ENCODE results near the gene PYGB.
A peak's percentile ranks its signal among the peaks of the same experiment; 100 is the strongest.

PYGB gene

DNA sequence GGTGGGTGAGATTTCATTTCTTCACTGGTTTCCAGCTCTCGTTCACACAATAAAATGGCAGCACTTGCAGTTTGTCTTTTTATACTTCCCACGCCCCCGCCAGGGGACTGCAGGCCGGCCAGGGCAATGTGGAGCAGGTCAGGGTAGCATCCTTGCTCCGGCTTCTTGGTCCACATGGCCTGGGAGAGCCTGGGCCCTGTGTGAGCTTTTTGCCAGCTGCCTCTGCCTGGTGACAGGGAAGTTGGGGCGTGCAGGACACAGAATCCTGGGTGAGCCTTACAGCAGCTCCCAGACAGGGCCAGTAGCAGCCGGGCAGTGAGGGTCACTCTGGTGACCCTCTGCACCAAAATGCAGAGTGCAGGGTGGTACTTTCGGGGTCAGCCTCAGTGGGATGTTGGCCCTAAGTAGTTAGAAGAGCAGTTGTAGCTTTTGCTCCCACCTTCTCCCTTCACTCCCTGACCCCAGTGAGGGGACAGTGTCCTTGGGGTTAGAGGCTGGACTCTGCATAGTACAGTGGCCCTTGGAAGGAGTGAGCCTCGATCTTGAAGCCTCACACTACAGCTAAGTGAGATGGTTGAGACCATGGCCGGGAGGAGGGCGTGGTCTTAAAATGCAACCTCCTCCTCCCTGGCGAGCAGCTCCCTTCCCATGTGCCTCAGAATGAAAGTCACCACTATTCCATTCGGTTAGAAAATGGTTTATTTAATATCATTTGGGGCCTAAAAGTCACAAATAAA is 23.8 kb downstream of the PYGB start:
- no peak for DNase-seq (ENCODE audit: low read depth)

DNA sequence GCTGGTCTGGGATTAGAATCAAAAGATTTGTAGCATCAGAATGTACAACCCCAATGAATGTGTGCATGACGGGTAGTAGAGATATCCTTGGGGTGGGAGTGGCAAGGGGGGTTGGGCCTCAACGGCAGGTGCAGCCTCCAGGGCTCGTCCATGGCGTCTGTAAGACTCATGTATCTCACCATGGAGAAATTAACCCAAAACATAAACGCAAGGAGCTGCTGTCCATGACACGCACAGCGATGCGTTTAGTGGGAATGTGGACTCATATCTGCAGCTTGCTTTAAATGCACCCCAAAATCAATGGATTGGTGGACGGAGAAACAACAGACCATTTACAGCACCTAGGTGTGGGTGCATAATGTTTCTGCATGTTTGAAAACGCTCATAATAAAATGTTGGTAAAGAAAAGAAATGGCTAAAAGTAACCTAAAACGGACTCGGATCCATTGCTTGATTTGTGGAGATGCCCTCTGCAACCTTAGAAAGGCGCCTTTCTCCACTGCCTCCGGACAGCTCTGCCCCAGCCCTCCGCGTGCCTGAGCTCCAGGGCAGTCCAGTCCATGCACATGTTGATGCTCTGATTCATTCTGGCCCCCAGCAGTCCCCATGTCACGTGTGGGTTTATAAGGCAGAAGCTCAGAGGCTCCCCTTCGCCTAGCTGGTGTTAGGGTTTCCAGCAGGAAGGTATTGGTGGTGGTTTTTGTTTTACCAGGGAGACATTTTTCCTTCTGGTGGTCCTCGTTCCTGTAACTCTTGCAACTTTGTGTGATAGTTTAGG is 24.5 kb downstream of the PYGB start:
- DNase-seq (ENCODE audit: low read depth): peak; percentile 25

DNA sequence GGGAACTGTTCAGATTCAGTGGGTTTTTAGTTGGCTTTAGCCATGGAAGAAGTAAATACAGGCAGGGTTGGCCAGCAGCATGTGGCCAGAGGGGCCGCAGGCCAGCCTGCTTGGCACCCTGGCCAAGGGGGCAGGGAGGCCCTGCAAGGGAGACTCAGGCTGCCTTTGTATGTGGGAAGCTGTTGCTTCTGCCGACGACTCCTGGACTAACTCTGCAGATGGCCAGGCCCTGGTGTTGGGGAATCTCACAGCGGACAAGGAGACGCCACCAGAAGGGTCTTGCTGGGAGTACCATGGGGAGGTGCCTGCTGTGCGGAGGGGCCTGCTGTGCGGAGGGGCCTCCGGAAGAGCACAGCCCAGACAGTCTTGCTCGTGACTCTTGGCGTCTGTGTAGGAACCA is 25.2 kb downstream of the PYGB start:
- DNase-seq (ENCODE audit: low read depth): no peak

DNA sequence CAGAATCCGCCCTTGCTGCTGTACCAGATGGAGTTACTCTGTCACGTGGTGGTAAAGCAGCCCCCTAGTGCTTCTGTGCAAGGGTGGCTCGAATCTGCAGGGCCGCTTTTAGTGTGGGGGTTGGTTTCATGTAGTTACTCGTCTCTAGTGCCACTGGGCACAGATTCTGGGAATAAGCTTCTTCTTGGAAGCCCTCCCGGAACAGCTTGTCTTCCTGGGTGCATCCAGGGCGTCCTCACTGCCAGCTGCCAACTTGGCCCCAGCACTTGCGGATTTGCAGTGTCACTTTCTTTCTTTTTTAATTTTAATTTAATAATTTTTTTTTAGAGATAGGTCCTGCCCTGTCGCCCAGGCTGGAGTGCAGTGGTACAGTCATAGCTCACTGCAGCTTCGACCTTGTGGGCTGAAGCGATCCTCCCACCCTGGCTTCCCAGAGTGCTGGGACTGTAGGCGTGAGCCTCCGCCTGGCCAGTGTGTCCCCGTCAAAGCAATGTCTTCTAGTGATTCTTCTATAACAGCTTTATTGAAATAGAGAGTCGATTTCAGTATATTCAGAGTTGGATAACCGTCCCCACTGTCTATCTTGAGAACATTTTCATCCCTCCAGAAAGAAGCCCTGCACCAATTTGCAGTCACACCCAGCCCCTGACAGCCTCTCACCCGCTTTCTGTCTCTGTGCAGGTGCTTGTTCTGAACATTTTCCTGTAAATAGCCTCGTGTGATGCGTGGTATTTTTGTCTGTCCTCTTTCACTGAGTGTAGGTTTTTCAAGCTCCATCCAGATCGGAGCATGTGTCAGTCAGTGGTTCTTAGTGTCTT is 25.9 kb downstream of the PYGB start:
- DNase-seq (ENCODE audit: low read depth): no peak

DNA sequence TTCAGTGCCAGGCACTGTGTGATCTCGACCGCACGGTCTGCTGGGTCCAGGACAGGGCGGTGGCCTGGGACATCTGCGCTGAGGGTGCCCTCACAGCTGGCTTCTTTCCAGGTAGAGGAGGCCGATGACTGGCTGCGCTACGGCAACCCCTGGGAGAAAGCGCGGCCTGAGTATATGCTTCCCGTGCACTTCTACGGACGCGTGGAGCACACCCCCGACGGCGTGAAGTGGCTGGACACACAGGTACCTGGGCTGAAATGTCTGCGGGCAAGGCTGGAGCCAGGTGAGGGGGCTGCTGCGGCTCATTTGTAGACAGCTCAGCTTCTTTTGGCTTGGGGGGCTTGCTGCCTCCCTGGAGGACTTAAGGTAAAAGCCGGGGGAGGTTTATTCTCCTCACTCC is 26.6 kb downstream of the PYGB start:
- DNase-seq (ENCODE audit: low read depth): no peak

DNA sequence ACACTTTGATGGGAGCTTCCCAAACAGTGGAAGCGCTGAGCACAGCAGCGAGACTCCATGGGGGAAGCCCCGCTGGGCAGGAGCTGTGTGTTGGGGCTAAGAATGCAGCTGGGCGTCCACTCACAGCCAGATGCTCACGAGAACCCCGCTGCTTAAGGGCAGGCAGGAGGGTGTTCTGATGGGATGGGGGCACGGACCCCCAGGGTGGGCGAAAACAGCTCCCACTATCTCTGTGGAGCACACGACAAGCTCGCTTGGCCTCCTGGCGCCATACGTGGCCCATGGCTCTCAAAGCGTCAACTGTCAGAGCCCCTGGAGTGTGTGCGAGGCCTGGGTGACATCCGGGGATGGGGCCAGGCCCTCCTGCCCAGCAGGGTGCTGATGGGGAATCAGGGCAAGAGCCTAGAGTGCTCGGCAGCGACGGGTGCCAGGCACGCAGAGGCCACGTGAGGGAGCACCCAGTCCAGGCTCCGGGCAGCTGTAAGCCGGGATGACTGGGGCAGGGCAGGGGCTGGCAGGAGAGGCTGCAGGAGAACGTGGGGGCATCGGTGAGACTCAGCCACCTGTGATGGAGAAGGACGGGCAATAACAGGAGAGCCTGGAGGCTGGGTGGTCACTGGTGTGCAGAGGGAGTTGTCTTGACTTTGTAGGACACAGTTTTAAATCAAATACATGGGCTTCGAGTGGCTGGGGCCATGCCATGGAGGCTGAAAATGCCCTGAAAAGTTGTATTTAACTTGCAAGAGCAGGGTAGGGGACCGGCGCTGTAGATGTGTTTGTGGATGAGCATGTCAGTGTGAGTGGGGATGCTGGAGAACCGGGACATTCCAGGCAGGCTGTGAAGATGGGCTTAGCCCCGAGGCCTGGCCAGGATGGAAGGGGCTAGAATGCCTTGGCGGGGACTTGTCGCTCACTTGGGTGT is 27.3 kb downstream of the PYGB start:
- no peak for DNase-seq (ENCODE audit: low read depth)

DNA sequence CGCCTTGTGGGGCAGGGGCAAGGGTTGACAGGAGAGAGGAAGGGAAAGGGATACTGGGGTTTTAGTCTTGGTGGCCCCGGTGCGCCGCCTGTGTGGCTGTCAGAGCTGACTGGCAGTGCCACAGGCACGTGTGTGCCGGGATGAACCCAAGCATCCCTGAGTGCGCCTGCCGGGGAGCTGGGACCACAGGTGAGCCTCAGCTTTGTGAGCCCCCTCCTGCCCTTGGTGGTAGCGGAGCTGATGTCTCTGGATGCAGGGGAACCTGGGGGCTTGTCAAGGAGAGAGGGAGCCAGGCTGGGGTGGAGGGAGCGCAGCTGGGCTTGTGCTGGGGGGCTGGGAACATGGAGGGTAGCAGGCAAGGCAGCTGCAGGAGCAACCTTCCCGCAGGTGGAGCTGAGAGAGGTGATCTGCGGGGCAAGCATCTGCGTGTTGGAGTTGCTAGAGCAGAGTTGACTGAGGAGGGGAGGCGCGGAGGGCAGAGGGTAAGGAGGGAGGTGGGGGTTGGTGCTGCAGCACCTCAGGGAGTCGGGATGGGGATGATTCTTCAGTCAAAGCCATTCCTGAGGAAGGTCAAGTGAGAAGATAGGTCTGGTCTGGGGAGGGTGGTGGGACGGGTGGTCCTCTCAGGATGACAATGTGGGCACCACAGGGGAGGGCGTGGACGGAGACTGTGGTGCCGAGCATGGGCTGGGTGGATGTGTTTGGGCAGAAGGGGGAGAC is 28.1 kb downstream of the PYGB start:
- DNase-seq (ENCODE audit: low read depth): no peak

DNA sequence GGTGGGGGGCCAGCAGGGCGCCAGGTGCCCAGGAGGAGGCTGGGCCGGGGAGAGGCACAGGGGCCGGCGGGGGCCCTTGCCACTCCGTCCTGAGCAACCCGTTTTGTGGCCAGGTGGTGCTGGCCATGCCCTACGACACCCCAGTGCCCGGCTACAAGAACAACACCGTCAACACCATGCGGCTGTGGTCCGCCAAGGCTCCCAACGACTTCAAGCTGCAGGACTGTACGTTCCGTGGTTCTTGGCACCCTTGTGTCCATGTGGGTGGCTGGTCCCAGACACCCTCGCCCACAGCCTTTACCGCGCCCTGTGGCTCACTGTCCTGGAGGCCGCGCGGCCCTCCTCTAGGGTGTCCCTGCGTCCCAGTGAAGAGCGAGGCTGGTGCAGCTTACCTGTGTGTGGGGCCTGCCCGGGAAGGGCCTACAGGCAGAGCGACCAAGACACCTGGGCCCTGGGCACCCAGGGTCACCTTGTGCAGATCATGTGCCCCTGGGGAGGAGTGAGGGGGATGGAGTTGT is 28.7 kb downstream of the PYGB start:
- DNase-seq (ENCODE audit: low read depth): no peak

DNA sequence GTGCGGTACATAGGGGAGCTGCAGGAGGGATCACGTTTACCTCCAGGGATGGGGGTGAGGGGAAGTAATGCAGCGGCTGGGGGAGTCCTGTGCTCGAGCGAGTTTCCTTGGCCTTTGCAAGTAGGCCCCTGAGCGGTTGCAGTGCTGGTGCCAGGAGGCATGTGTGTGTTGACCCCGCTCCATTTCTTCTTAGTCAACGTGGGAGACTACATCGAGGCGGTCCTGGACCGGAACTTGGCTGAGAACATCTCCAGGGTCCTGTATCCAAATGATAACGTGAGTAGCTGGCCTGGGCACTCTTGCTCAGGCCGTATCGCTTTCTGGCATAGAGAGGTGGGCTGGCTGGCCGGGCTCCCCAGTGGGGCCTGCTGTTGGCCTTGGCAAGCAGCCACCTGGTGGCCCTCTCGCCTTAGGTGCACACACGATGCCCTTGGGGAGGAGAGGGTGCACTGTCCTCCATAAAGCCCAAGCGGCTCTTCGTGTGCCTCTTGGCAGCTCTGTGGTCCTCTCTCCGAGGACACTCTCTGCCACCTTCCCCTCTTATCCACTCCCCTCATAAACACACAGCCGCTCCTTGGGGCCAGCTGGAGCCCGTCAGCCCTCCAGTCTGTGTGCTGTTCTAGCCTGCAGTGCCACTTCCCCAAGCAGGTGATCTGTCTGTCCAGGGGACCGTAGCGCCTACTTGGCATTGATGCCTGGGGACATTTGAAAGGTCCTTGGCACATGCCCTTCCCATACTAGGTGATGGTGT is 29.3 kb downstream of the PYGB start:
- DNase-seq (ENCODE audit: low read depth): no peak

DNA sequence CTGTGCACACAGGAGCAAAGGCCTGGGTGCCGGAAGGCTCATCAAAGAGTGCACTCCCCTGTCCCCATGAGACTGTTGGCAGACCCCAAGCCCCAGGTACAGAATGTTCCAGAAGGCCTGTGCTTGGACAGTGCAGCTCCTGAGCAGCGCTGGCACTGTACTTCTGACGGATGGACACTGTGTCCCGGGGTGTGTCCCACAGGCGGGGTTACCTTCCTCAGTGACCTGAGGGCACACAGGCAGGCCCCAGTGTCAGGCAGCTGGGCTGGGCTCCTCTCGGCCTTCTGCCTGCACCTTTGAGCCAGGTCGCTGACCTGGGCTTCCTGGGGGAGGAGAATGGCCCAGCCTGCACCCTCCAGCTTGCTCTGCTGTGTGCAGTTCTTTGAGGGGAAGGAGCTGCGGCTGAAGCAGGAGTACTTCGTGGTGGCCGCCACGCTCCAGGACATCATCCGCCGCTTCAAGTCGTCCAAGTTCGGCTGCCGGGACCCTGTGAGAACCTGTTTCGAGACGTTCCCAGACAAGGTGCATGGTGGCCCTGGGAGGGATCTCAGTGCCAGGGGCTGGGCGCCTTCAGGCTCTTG is 30.1 kb downstream of the PYGB start:
- no peak for DNase-seq (ENCODE audit: low read depth)

DNA sequence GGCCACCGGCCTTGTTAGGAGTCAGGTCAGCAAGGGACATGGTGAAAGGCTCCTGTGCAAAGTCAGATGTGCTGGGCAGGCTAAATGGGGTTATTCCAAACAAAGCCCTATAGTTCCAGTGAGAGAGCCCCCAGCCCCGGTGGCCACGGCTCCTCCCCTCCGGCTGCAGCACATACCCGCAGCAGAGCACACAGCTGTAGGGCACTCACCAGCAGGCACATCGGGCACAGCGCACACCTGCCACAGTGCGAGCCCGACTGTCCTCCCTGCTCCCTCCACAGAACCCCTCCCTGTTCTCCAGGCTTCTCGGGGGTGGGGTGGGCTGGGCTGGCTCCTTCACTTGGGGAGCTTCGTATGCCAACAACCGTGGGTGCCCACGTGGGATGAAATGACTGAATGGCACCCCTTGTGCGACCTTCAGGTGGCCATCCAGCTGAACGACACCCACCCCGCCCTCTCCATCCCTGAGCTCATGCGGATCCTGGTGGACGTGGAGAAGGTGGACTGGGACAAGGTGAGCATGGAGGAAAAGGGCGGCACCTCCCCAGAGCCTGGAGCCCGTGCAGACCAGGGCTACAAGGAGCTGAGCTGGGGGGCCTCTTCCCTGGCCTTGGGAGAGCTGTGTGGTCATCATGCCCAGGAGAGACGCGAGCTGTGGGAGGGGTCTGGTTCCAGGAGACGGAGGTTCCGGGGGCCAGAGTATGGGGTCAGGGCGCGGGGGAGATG is 30.9 kb downstream of the PYGB start:
- DNase-seq (ENCODE audit: low read depth): no peak

DNA sequence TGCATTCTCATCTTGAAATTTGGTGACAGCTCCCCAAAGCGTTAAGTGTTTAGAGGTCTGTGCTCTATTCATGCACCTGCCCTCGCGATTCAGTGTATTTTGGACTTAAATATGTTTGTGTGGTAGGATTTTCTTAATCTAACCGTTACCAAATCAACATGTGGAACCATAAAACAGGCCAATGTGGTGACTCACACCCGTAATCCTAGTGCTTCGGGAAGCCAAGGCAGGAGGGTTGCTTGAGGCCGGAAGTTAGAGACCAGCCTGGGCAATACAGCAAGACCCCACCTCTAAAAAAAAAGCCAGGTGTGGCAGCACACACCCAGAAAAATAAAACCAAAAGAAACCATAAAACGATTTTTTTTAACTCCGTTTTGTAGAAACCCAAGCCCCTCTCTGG is 31.5 kb downstream of the PYGB start:
- DNase-seq (ENCODE audit: low read depth): peak; percentile 16

DNA sequence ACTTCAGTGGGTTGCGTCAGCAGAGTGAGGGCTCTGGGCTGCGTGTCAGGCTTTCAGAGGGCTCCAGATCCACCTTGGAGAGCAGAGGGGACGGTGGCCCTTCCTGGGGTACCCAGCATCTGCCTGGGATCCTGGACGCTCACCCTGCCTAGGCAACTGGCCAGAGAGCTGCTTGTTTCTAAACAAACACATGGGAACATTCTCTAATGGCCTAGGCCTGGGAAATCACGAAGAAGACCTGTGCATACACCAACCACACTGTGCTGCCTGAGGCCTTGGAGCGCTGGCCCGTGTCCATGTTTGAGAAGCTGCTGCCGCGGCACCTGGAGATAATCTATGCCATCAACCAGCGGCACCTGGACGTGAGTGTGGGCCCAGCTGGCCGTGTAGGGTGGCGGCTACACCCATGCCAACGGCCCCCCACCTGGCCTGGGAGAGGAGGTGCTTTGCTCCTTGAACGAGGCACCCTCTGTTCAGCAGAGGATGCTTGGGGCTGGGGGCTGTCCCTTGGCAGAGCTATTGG is 32.2 kb downstream of the PYGB start:
- DNase-seq (ENCODE audit: low read depth): no peak

DNA sequence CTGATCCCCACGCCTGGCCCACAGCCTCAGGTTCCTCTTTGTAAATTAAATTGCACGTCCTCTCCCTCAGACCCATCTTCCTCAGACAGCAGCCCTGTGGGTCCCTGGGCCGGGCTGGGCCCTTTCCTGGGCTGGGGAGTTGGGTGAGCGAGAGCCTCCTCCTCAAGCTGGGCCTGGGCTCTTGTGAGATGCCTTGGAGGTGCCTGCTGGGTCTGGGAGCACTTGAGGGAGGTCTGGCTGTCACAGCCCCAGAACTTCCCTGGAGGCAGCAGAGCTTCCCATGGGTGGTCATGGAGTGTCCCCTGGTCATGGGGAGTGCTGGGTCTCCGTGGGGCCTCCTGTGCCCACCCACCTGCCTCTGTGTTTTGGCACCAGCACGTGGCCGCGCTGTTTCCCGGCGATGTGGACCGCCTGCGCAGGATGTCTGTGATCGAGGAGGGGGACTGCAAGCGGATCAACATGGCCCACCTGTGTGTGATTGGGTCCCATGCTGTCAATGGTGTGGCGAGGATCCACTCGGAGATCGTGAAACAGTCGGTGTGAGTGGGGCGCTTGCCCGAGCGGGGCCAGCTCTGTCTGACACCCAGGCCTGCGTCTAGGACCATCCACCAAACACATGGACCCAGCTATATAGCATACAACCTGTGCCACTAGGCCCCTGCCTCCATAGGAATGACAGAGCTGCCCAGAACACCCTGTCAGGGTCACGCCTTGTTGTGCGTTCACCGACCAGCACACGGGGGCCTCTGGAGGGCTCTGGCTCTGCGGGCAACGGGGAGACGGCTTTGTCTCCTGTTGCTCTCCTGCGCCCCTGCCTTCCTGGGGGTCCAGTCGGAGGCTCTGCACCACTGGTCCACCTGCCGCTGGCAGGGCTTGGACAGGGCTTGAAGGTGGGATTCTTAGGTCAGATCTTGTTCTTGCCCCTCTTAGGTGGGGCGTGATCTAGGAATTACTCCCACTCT is 33.0 kb downstream of the PYGB start:
- DNase-seq (ENCODE audit: low read depth): no peak

DNA sequence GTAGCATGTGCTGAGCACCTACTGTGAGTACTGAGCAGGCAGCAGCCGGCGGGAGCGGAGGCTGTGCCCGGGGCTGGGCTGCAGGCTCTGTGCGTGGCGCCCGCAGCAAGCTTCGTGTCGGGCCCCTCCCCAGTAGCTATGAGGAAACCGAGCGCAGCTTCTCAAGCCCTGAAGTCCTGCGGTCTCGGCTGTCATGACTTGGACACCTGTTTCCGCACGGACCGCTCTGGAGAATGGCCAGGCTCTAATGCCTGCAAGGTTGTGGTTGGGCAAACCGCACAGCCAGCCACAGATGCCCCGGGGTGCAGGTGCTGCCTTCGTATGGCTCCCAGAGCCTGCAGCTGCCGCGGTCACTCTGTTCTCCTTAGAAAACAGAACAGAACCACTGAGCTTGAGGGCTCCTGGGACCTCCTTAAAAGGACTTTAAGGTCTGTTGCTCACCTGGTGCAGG is 33.7 kb downstream of the PYGB start:
- DNase-seq (ENCODE audit: low read depth): no peak

DNA sequence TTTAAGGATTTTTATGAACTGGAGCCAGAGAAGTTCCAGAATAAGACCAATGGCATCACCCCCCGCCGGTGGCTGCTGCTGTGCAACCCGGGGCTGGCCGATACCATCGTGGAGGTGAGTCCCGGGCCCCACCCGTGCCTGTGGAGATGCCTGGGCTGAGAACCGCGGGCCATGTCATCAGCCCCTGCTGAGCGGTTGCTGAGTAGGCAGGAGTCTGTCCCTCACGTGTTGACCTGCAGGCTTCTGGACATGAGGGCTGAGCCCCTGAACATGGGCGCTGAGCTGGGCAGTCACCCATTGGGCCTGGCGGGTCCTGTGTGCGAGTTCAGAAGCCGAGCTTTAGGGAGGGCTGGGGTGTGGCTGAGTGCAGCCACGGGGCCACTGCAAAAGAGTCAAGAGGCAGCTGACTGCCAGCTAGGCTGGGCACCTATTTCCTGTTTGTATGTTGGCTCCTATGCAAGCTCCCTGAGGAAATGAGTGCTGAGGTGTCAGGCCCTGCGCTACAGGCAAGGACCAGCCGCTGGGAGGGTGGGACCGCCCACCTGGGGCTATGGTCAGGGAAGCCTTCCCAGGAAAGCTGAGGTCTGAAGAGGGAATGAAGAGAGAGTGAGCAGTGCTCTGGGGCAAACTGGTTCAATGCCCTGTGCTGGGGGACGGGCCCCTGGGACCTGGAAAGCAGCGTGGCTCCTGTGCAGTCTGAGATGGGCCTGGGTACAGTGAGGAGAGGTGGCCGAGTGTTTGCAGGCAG is 34.3 kb downstream of the PYGB start:
- no peak for DNase-seq (ENCODE audit: low read depth)

DNA sequence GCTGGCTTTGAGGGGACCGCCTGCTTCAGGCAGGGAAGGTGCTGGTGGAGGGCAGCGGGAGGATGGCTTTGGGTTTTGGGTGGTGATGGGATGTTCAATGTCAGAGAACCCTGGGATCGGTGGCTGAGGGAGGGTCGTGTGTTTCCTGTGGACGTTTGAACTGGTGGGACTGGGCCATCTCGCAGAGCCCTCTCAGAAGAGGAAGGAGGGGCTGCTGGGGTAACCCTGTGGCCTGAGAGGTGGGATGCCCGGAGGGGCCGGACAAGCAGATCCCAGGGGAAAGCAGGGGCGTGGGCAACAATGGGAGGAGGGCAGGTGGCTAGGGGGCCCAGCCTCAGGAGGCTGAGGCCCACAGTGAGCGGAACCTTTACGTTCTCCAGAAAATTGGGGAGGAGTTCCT is 34.9 kb downstream of the PYGB start:
- no peak for DNase-seq (ENCODE audit: low read depth)
